Common myeloid progenitor, CD34-positive (primary cell): Measurements from ENCODE around the gene LRRC3.

Experiments used
- CTCF ChIA-PET: fragments of 350-600 bp; sonication (Branson Sonifier 250); formaldehyde crosslinking; loops from one replicate; lab custom pipeline; 2021; ENCODE audit warnings: antibody characterized with exemption; lab: Charles Lee
- POLR2A ChIA-PET: fragments of 350-600 bp; sonication (Branson Sonifier 250); formaldehyde crosslinking; loops from one replicate; lab custom pipeline; 2021; ENCODE audit warnings: antibody characterized with exemption; lab: Charles Lee
- DNase-seq, 3 donors: peaks; one replicate each; pipeline versions ENCODE4 v3.0.0 to v3.0.0-alpha.2; 2013
- H3K27ac ChIP-seq, 2 experiments: 1 replicate in 1 of 2; 2 replicates in 1 of 2; pipeline ENCODE4 v1.7.0; 2013; ENCODE audit warnings: inconsistent platforms in 2 of 2, low read length in 2 of 2, mild to moderate bottlenecking in 2 of 2, low read depth in 1 of 2, moderate library complexity in 1 of 2; ENCODE audit not compliant: severe bottlenecking in 2 of 2, insufficient read depth in 1 of 2, poor library complexity in 1 of 2
- H3K27me3 ChIP-seq, 5 experiments: replicated peaks in 2 of 5; 1 replicate in 3 of 5; 2 replicates in 2 of 5; pipeline versions ENCODE4 v1.6.1 to v1.7.0; 2013; ENCODE audit warnings: low read length in 4 of 5, mild to moderate bottlenecking in 2 of 5, moderate library complexity in 2 of 5, inconsistent platforms in 1 of 5; ENCODE audit not compliant: insufficient read depth in 5 of 5, control insufficient read depth in 4 of 5
- H3K36me3 ChIP-seq, 4 experiments: 1 replicate in 2 of 4; 2 replicates in 2 of 4; pipeline versions ENCODE4 v1.6.1 to v1.7.0; 2013; ENCODE audit warnings: low read length in 3 of 4, control low read depth in 1 of 4, mild to moderate bottlenecking in 1 of 4; ENCODE audit not compliant: control insufficient read depth in 4 of 4, insufficient read depth in 4 of 4
- H3K4me1 ChIP-seq, 4 experiments: 1 replicate in 3 of 4; 2 replicates in 1 of 4; pipeline versions ENCODE4 v1.6.1 to v1.7.1; 2013; ENCODE audit warnings: low read length in 3 of 4, mild to moderate bottlenecking in 3 of 4, control low read depth in 1 of 4, inconsistent platforms in 1 of 4, moderate library complexity in 1 of 4; ENCODE audit not compliant: control insufficient read depth in 4 of 4, insufficient read depth in 4 of 4; ENCODE audit errors: control extremely low read depth in 1 of 4
- H3K4me3 ChIP-seq, 7 experiments: 1 replicate in 4 of 7; 2 replicates in 3 of 7; pipeline versions ENCODE4 v1.5.1 to v1.7.0; 2013; ENCODE audit warnings: mild to moderate bottlenecking in 7 of 7, low read length in 6 of 7, moderate library complexity in 6 of 7, inconsistent platforms in 2 of 7, low read depth in 2 of 7, control low read depth in 1 of 7; ENCODE audit not compliant: insufficient read depth in 4 of 7, control insufficient read depth in 1 of 7; ENCODE audit errors: extremely low read depth in 1 of 7
- H3K9me3 ChIP-seq, 5 experiments: 1 replicate in 4 of 5; 2 replicates in 1 of 5; pipeline versions ENCODE4 v1.6.1 to v1.7.1; 2013; ENCODE audit warnings: low read length in 4 of 5, mild to moderate bottlenecking in 2 of 5, inconsistent platforms in 1 of 5, low read depth in 1 of 5, moderate library complexity in 1 of 5; ENCODE audit not compliant: control insufficient read depth in 4 of 5, insufficient read depth in 2 of 5; ENCODE audit errors: control extremely low read depth in 1 of 5
- WGBS: methylation state at CpG from one replicate; pipeline ENCODE4 v1.1.5; 2013; ENCODE audit not compliant: insufficient coverage; 5-methylcytosine and 5-hydroxymethylcytosine counted together

Gene LRRC3

GRCh38 chr21:44486302-44486701, 31.0 kb downstream of the LRRC3 start:
- no peaks in the 10 kb centered on the region for H3K4me1 ChIP-seq
- H3K9me3 ChIP-seq, result peaks cover 0 to 10% (median 6%) of the 10 kb centered on the region in 5 experiments
- DNase-seq, result no peak
- peaks cover 0 to 5% (median 0%) of the 10 kb centered on the region in 5 experiments for H3K27me3 ChIP-seq
- ChIA-PET POLR2A (interaction anchor here (0.7 kb wide), 1 partner anchor 243 kb away, joined by 3 read pairs; no protein-coding TSS in a partner anchor), CTCF (interaction anchor here (1.0 to 1.2 kb wide), 2 partner anchors 8 to 100 kb away, joined by 3 to 5 read pairs; no protein-coding TSS in a partner anchor)
- peak overlapping the region in 1 of 7 experiments; percentile 42 for H3K4me3 ChIP-seq
- no peak overlapping the region for H3K27ac ChIP-seq
- H3K36me3 ChIP-seq, result no peaks in the 10 kb centered on the region
- 95% methylated on average over 7 of the region's 16 CpGs for WGBS

DNA sequence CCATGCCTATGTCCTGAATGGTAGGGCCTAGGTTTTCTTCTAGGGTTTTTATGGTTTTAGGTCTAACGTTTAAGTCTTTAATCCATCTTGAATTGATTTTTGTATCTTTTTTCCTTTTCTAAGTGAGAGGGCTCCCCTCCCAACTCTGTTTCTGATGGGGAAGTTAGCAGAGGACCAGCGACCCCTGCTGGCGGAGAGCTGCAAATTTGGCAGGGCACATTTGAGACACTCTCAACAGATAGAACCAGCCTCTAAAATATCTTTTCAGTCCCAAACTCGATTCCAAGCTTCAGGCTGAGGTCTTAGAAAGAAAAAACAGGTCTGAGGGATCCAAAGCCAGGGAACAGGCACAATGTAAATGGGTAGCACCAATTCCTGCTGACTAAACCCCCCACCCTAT, 32.5 kb downstream of the LRRC3 start:
- no peak overlapping the region for H3K4me3 ChIP-seq
- H3K27me3 ChIP-seq, result peaks cover 0 to 5% (median 0%) of the 10 kb centered on the region in 5 experiments
- H3K36me3 ChIP-seq, result no peaks in the 10 kb centered on the region
- no peak overlapping the region for H3K27ac ChIP-seq
- peak in 2 of 3 donors; percentile 23 to 32 for DNase-seq
- ChIA-PET POLR2A (no interaction called here), CTCF (no interaction called here)
- peaks cover 2 to 19% (median 14%) of the 10 kb centered on the region in 5 experiments for H3K9me3 ChIP-seq
- 17% methylated on average over 1 of the region's 4 CpGs for WGBS
- no peaks in the 10 kb centered on the region for H3K4me1 ChIP-seq

DNA sequence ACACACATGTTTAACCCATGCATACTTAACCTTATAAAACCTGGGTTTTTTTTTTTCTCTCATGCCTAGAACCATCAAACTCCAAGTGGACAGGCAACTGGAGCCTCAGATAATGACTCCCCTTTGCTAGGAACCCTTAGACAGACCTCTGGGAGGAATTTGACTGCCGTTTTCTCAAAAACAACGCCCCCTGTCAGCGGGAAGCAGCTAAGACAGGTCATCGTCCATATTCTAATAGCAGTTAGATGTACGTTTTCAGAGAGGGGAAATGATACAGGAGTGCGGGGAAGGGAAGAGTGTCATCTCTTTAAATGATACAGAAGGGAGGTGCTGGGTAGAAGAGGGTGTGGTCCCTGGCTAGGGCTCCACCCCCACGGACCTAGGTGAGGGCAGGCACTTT, 34.7 kb downstream of the LRRC3 start:
- Histone ChIP-seq H3K4me3 (no peak overlapping the region), H3K27me3 (peaks cover 0 to 3% (median 0%) of the 10 kb centered on the region in 5 experiments), H3K27ac (no peak overlapping the region), H3K9me3 (peaks cover 3 to 29% (median 27%) of the 10 kb centered on the region in 5 experiments), H3K4me1 (no peaks in the 10 kb centered on the region), H3K36me3 (no peaks in the 10 kb centered on the region)
- no peak for DNase-seq
- 48% methylated on average over 7 of the region's 7 CpGs for WGBS
- ChIA-PET CTCF (no interaction called here), POLR2A (no interaction called here)

- Histone ChIP-seq H3K36me3 (no peaks in the 10 kb centered on the region), H3K27me3 (peaks cover 0 to 3% (median 0%) of the 10 kb centered on the region in 5 experiments), H3K4me3 (no peak overlapping the region), H3K4me1 (no peaks in the 10 kb centered on the region), H3K27ac (no peak overlapping the region), H3K9me3 (peaks cover 3 to 29% (median 27%) of the 10 kb centered on the region in 5 experiments)
- no peak for DNase-seq
- WGBS, result over 99% methylated on average over 17 of the region's 19 CpGs
- ChIA-PET POLR2A (no interaction called here), CTCF (no interaction called here)
These were observed 35.1 kb downstream of the LRRC3 start for GRCh38 chr21:44490405-44490804.

- Histone ChIP-seq H3K9me3 (peaks cover 3 to 29% (median 27%) of the 10 kb centered on the region in 5 experiments), H3K4me1 (no peaks in the 10 kb centered on the region), H3K27me3 (peaks cover 0 to 5% (median 2%) of the 10 kb centered on the region in 5 experiments), H3K4me3 (no peak overlapping the region), H3K36me3 (no peaks in the 10 kb centered on the region), H3K27ac (no peak overlapping the region)
- ChIA-PET CTCF (interaction anchor here (0.6 kb wide), 1 partner anchor 11 kb away, joined by 3 read pairs; no protein-coding TSS in a partner anchor), POLR2A (no interaction called here)
- no peak for DNase-seq
- 92% methylated on average over 6 of the region's 9 CpGs for WGBS
These were observed 35.5 kb downstream of the LRRC3 start for GRCh38 chr21:44490816-44491215.

GRCh38 chr21:44492567-44493385, 37.5 kb downstream of the LRRC3 start:
- H3K9me3 ChIP-seq, result peaks cover 3 to 27% (median 26%) of the 10 kb centered on the region in 5 experiments
- 91% methylated on average over 9 of the region's 9 CpGs for WGBS
- no peak overlapping the region for H3K4me3 ChIP-seq
- peaks cover 0 to 15% (median 6%) of the 10 kb centered on the region in 5 experiments for H3K27me3 ChIP-seq
- ChIA-PET POLR2A (no interaction called here), CTCF (interaction anchor here (1.7 kb wide), 1 partner anchor 9 kb away, joined by 4 read pairs; no protein-coding TSS in a partner anchor)
- H3K36me3 ChIP-seq, result no peaks in the 10 kb centered on the region
- no peak for DNase-seq
- H3K27ac ChIP-seq, result no peak overlapping the region
- no peaks in the 10 kb centered on the region for H3K4me1 ChIP-seq

GRCh38 chr21:44494418-44494817, 39.1 kb downstream of the LRRC3 start:
- peaks cover 0 to 15% (median 6%) of the 10 kb centered on the region in 5 experiments for H3K27me3 ChIP-seq
- DNase-seq, result no peak
- no peaks in the 10 kb centered on the region for H3K4me1 ChIP-seq
- peaks cover 3 to 23% (median 19%) of the 10 kb centered on the region in 5 experiments for H3K9me3 ChIP-seq
- ChIA-PET POLR2A (no interaction called here), CTCF (interaction anchor here (1.7 kb wide), 2 partner anchors 9 to 16 kb away, joined by 5 to 7 read pairs; no protein-coding TSS in a partner anchor)
- 92% methylated on average over 8 of the region's 17 CpGs for WGBS
- no peak overlapping the region for H3K27ac ChIP-seq
- no peak overlapping the region for H3K4me3 ChIP-seq
- H3K36me3 ChIP-seq, result no peaks in the 10 kb centered on the region
